Gastrocnemius medialis (tissue), 4 donors: ENCODE data around the gene VAPB. TPM values are rescaled to one million over a fixed set of nuclear protein-coding genes. Genes with fewer than 3 reads are reported as not detected.

Source experiments
- ATAC-seq, 2 donors: fragments of 150-250 bp; one replicate each; pipeline ENCODE4 v1.9.1; 2016
- DNase-seq, 2 donors: peaks; one replicate each; pipeline ENCODE4 v3.0.0-alpha.2; 2019
- H3K27ac ChIP-seq, 4 donors: fragments of 200-600 bp; sonication (generic); 1 replicate in 1 of 4; 2 replicates in 3 of 4; pipeline ENCODE4 v1.5.1; 2016 to 2018; ENCODE audit warnings: mild to moderate bottlenecking in 2 of 4, moderate library complexity in 1 of 4
- H3K27me3 ChIP-seq, 3 donors: fragments of 200-600 bp; sonication (generic) in 2 of 3; 1 replicate in 1 of 3; 2 replicates in 2 of 3; pipeline versions ENCODE4 v1.5.1 to v1.6.0; 2016 to 2019; ENCODE audit warnings: mild to moderate bottlenecking in 1 of 3, moderate library complexity in 1 of 3
- H3K36me3 ChIP-seq, 2 donors: fragments of 200-600 bp; sonication (generic) in 1 of 2; one replicate each; pipeline ENCODE4 v1.5.1; 2017 to 2018
- H3K4me1 ChIP-seq, 2 donors: fragments of 200-600 bp; sonication (generic) in 1 of 2; one replicate each; pipeline ENCODE4 v1.5.1; 2016 to 2017; ENCODE audit warnings: mild to moderate bottlenecking in 2 of 2
- H3K4me3 ChIP-seq, 4 donors: fragments of 200-600 bp; sonication (generic) in 3 of 4; 1 replicate in 1 of 4; 2 replicates in 3 of 4; pipeline ENCODE4 v1.5.1; 2016 to 2019; ENCODE audit warnings: mild to moderate bottlenecking in 2 of 4
- H3K9me3 ChIP-seq, 3 donors: fragments of 200-600 bp; sonication (generic) in 2 of 3; 1 replicate in 1 of 3; 2 replicates in 2 of 3; pipeline ENCODE4 v1.5.1; 2016 to 2019
- POLR2A ChIP-seq, 2 donors: fragments of 450-650 bp; IDR thresholded peaks; one replicate each; pipeline ENCODE4 v1.6.1; 2017; ENCODE audit warnings: antibody characterized with exemption in 2 of 2, mild to moderate bottlenecking in 2 of 2, moderate library complexity in 2 of 2
- in situ Hi-C, 4 donors: fragments of 200-750 bp; cut with MboI; loops; one replicate each; pipeline versions ENCODE4 v1.15.0 to v1.8.0; 2017; ENCODE audit warnings: low sequenced_read_pairs in 4 of 4
- intact Hi-C: fragments of 100-400 bp; cut with DNase I; formaldehyde crosslinking; loops from one replicate; pipeline ENCODE4 v1.15.1; 2023; ENCODE audit warnings: low total_unique reads
- total RNA-seq, 4 donors: library from RNA; depleted of rRNA; stranded (reverse); fragments of >200 nt; gene quantifications; one replicate each; pipeline versions ENCODE4 v1.1.0 to v1.2.3, GENCODE V29; 2016
- TF ChIP-seq, protein P1 (sequence below), 5 experiments: fragments of 450-650 bp in 3 of 5; fragments of 200-600 bp in 2 of 5; sonication (generic) in 2 of 5; IDR thresholded peaks in 4 of 5; conservative IDR thresholded peaks in 1 of 5; 1 replicate in 4 of 5; 2 replicates in 1 of 5; pipeline ENCODE4 v1.5.1; 2016 to 2019; ENCODE audit warnings: antibody characterized with exemption in 5 of 5, mild to moderate bottlenecking in 3 of 5, moderate library complexity in 3 of 5

The VAPB gene
- total RNA-seq, 4 donors from 2014 or later = 30.4 to 37.7 (median 32.8) TPM

DNA sequence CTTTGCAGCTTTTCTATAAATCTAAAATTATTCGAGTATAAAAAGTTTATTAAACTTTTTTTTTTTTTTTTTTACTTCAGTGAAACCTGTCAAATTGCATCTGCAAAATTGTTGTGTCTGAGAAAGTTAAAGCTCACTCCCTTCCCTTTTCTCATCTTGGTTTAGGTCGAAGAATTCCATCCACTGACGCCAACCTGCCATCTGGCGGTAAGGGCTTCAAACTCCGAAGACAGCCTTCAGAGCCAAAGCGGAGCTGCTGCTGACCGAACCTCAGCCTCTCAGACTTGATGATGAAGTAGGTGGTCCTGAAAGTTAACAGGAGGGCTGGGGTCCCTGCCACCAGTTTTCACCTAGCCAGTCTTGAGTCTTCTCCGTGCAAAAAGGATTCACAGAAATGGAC lies 29.6 kb upstream of the VAPB start:
- H3K27ac ChIP-seq = no peak overlapping the region
- no peaks in the 10 kb centered on the region for H3K9me3 ChIP-seq
- TF ChIP-seq, protein P1, sequence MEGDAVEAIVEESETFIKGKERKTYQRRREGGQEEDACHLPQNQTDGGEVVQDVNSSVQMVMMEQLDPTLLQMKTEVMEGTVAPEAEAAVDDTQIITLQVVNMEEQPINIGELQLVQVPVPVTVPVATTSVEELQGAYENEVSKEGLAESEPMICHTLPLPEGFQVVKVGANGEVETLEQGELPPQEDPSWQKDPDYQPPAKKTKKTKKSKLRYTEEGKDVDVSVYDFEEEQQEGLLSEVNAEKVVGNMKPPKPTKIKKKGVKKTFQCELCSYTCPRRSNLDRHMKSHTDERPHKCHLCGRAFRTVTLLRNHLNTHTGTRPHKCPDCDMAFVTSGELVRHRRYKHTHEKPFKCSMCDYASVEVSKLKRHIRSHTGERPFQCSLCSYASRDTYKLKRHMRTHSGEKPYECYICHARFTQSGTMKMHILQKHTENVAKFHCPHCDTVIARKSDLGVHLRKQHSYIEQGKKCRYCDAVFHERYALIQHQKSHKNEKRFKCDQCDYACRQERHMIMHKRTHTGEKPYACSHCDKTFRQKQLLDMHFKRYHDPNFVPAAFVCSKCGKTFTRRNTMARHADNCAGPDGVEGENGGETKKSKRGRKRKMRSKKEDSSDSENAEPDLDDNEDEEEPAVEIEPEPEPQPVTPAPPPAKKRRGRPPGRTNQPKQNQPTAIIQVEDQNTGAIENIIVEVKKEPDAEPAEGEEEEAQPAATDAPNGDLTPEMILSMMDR (IDR thresholded peaks at IDR 0.05 in 4 of 5, conservative IDR thresholded peaks at IDR 0.05 in 1 of 5) = no peak
- TF ChIP-seq POLR2A (IDR thresholded peaks at IDR 0.05) = no peak
- ATAC-seq (no peak), DNase-seq (no peak)
- H3K4me1 ChIP-seq = no peaks in the 10 kb centered on the region
- in situ Hi-C loops = no loop called here
- intact Hi-C loops = no loop called here
- H3K36me3 ChIP-seq = peaks cover 0 to 59% of the 10 kb centered on the region in 2 donors
- no peaks in the 10 kb centered on the region for H3K27me3 ChIP-seq
- H3K4me3 ChIP-seq = no peak overlapping the region

DNA sequence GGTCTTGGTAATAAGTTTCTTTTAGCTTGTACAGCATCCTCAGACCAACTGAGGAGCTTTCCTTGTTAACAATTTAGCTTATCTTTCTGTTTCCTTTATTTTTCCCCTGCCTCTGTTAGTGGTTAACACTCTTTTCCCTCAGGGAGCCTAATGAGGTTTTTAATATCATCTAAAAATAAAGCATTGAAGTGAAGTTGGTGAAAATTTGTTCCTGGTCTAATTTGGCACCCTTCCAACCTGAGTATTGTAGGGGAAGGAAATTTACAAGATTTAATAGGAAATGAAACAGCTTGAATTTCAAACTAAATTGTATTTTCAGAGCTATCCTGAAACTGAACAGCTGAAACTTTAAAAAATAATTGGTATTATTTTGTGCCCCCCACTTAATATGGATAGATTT lies 28.1 kb upstream of the VAPB start:
- H3K4me3 ChIP-seq = no peak overlapping the region
- H3K9me3 ChIP-seq = no peaks in the 10 kb centered on the region
- H3K4me1 ChIP-seq = no peaks in the 10 kb centered on the region
- H3K36me3 ChIP-seq = peaks cover 0 to 50% of the 10 kb centered on the region in 2 donors
- DNase-seq (no peak), ATAC-seq (no peak)
- in situ Hi-C loops = no loop called here
- H3K27ac ChIP-seq = no peak overlapping the region
- H3K27me3 ChIP-seq = no peaks in the 10 kb centered on the region
- no peak for TF ChIP-seq POLR2A (IDR thresholded peaks at IDR 0.05)
- TF ChIP-seq, protein P1 (IDR thresholded peaks at IDR 0.05 in 4 of 5, conservative IDR thresholded peaks at IDR 0.05 in 1 of 5) = no peak
- intact Hi-C loops = no loop called here

DNA sequence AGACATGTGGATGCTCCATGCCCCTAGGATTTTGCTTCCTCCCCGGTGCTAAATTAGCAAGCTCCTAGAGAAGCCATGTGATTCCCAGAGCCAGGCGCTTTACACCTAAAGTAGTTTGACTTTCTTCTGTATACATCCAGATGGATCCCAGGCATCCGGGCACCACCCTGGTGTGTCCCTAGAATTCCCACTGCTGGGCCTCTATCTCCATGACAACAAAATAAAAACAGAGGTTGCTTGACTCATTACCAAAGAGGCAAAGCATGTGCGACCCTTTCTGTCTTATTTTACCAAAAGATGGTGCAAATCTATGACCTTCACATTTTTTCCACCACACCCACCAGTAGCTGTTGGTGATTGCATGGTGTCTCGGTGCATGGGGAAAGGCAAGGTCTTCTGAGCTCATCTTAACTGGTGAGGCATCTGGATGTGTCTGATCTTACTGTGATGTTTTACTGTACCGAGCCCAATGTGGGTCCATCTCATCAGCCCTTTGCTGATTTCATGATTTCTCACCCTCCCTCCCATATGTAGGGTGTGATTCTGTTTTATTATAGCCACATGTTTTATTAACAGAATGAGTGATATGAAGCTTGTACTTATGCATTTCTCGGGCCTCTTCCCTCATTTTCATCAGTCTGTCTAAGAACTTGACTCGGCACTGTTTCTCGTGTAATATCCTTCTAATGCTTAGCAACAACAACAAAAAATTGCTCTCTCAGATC lies 27.4 kb upstream of the VAPB start:
- Histone ChIP-seq H3K4me3 (no peak overlapping the region), H3K9me3 (no peaks in the 10 kb centered on the region), H3K27ac (no peak overlapping the region), H3K27me3 (no peaks in the 10 kb centered on the region), H3K36me3 (peaks cover 0 to 43% of the 10 kb centered on the region in 2 donors), H3K4me1 (peaks cover 0 to 2% of the 10 kb centered on the region in 2 donors)
- ATAC-seq (no peak), DNase-seq (no peak)
- TF ChIP-seq POLR2A (IDR thresholded peaks at IDR 0.05) = no peak
- TF ChIP-seq, protein P1 (IDR thresholded peaks at IDR 0.05 in 4 of 5, conservative IDR thresholded peaks at IDR 0.05 in 1 of 5) = no peak
- intact Hi-C loops (no loop called here), in situ Hi-C loops (no loop called here)

DNA sequence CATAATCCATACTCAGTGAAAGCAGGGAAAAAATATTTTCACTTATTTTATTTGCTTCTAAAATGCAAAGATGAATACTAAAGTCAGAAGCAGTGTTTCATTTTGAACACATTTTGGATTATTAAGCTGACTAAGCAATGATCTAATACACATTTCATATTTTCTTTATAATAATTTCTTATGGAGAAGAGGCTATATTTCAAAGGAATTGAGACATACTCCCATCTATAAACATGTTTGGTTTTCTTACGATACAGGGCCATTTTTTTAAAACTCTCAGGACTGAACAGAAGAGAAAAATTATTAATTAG lies 26.9 kb upstream of the VAPB start:
- DNase-seq = no peak
- H3K36me3 ChIP-seq = peaks cover 0 to 38% of the 10 kb centered on the region in 2 donors
- intact Hi-C loops = no loop called here
- H3K27me3 ChIP-seq = no peaks in the 10 kb centered on the region
- H3K4me3 ChIP-seq = no peak overlapping the region
- TF ChIP-seq POLR2A (IDR thresholded peaks at IDR 0.05) = no peak
- TF ChIP-seq, protein P1 (IDR thresholded peaks at IDR 0.05 in 4 of 5, conservative IDR thresholded peaks at IDR 0.05 in 1 of 5) = no peak
- in situ Hi-C loops = no loop called here
- no peak for ATAC-seq
- peaks cover 4 to 6% of the 10 kb centered on the region in 2 donors for H3K4me1 ChIP-seq
- no peak overlapping the region for H3K27ac ChIP-seq
- H3K9me3 ChIP-seq = no peaks in the 10 kb centered on the region

DNA sequence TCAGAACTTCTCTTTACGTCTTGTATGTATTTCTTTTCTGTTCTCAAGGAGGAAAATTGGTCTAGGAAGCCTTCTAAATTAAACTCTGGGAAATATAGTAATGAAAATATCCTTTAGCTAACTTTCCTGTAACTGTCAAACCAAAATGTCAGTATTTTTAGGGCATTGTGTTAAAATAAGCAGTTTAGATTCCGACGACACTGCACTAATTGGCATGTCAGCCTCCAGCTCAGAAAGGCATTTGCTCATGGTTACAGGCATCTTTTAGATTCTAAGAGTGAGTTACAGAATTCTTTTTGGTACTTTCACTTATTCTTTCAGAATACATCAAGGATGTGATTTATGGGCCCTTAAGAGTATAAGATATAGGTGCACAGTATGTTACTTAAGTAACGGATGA lies 26.1 kb upstream of the VAPB start:
- no peaks in the 10 kb centered on the region for H3K27me3 ChIP-seq
- H3K27ac ChIP-seq = no peak overlapping the region
- H3K36me3 ChIP-seq = peaks cover 0 to 32% of the 10 kb centered on the region in 2 donors
- H3K4me3 ChIP-seq = no peak overlapping the region
- ATAC-seq (no peak), DNase-seq (no peak)
- peaks cover 6% of the 10 kb centered on the region in 2 donors for H3K4me1 ChIP-seq
- in situ Hi-C loops = no loop called here
- intact Hi-C loops = no loop called here
- TF ChIP-seq, protein P1 (IDR thresholded peaks at IDR 0.05 in 4 of 5, conservative IDR thresholded peaks at IDR 0.05 in 1 of 5) = no peak
- no peak for TF ChIP-seq POLR2A (IDR thresholded peaks at IDR 0.05)
- H3K9me3 ChIP-seq = no peaks in the 10 kb centered on the region
